NT2/D1 (cell line): ENCODE data around the gene TNS3.
A peak's percentile ranks its signal among the peaks of the same experiment; 100 is the strongest.

Experiments used
- DNase-seq: peaks from one replicate; pipeline ENCODE4 v3.0.0-alpha.2; 2011; ENCODE audit warnings: low read depth, low spot score
- H3K27me3 ChIP-seq: 2 replicates; pipeline ENCODE4 v1.6.0; 2011; ENCODE audit warnings: mild to moderate bottlenecking; ENCODE audit not compliant: insufficient read length, insufficient read depth
- H3K36me3 ChIP-seq: 2 replicates; pipeline ENCODE4 v1.6.1; 2011; ENCODE audit warnings: mild to moderate bottlenecking, low read length, mixed read lengths; ENCODE audit not compliant: insufficient read depth, insufficient read length
- H3K4me1 ChIP-seq: 2 replicates; pipeline ENCODE4 v1.5.1; 2011; ENCODE audit not compliant: insufficient read depth, insufficient read length
- H3K4me3 ChIP-seq: 2 replicates; pipeline ENCODE4 v1.5.1; 2011; ENCODE audit warnings: low read depth; ENCODE audit not compliant: insufficient read length
- H3K9ac ChIP-seq: 2 replicates; pipeline ENCODE4 v1.6.0; 2011; ENCODE audit warnings: low read depth; ENCODE audit not compliant: insufficient read length
- H3K9me3 ChIP-seq: 2 replicates; pipeline ENCODE4 v1.5.1; 2011; ENCODE audit warnings: mild to moderate bottlenecking, low read length; ENCODE audit not compliant: insufficient read depth
- SUZ12 ChIP-seq: IDR thresholded peaks from 2 replicates; pipeline ENCODE4 v1.6.1; 2011; ENCODE audit not compliant: insufficient read length, insufficient read depth; ENCODE audit errors: extremely low read depth
- YY1 ChIP-seq: IDR thresholded peaks from 2 replicates; pipeline ENCODE4 v1.6.1; 2011; ENCODE audit not compliant: insufficient read length, insufficient read depth
- ZNF274 ChIP-seq: IDR thresholded peaks from 2 replicates; pipeline ENCODE4 v1.6.1; 2011; ENCODE audit warnings: mild to moderate bottlenecking, low read depth, low read length

TNS3 gene

GRCh38 chr7:47335557-47336471, 246.1 kb downstream of the TNS3 start:
- H3K9ac ChIP-seq = no peak overlapping the region

GRCh38 chr7:47335071-47335470, 246.8 kb downstream of the TNS3 start:
- TF ChIP-seq ZNF274 (no peak), SUZ12 (no peak), YY1 (no peak)
- Histone ChIP-seq H3K4me3 (no peak overlapping the region), H3K9me3 (no peaks in the 10 kb centered on the region), H3K9ac (no peak overlapping the region), H3K4me1 (peaks cover 20% of the 10 kb centered on the region), H3K27me3 (no peaks in the 10 kb centered on the region), H3K36me3 (peaks cover 39% of the 10 kb centered on the region)
- DNase-seq = no peak

More at GRCh38 chr7:47335557-47336471, 246.1 kb downstream of the TNS3 start:
- no peak for DNase-seq
- Histone ChIP-seq H3K27me3 (no peaks in the 10 kb centered on the region), H3K4me1 (peaks cover 13% of the 10 kb centered on the region), H3K9me3 (no peaks in the 10 kb centered on the region), H3K36me3 (peaks cover 35% of the 10 kb centered on the region), H3K4me3 (no peak overlapping the region)
- TF ChIP-seq YY1 (no peak), SUZ12 (no peak), ZNF274 (no peak)

- no peak for TF ChIP-seq YY1
- TF ChIP-seq SUZ12 = no peak
- Histone ChIP-seq H3K36me3 (peaks cover 44% of the 10 kb centered on the region), H3K9ac (no peak overlapping the region)
These were observed 248.0 kb downstream of the TNS3 start for GRCh38 chr7:47333959-47334358.

GRCh38 chr7:47333554-47333887, 248.4 kb downstream of the TNS3 start:
- peaks cover 34% of the 10 kb centered on the region for H3K4me1 ChIP-seq
- no peaks in the 10 kb centered on the region for H3K9me3 ChIP-seq
- DNase-seq = no peak
- no peak overlapping the region for H3K9ac ChIP-seq
- no peak overlapping the region for H3K4me3 ChIP-seq
- H3K27me3 ChIP-seq = no peaks in the 10 kb centered on the region
- TF ChIP-seq YY1 (no peak), SUZ12 (no peak), ZNF274 (no peak)
- H3K36me3 ChIP-seq = peaks cover 43% of the 10 kb centered on the region

More at GRCh38 chr7:47333959-47334358, 248.0 kb downstream of the TNS3 start:
- H3K4me3 ChIP-seq = no peak overlapping the region
- peaks cover 30% of the 10 kb centered on the region for H3K4me1 ChIP-seq
- DNase-seq = no peak
- no peaks in the 10 kb centered on the region for H3K9me3 ChIP-seq
- H3K27me3 ChIP-seq = no peaks in the 10 kb centered on the region

DNA sequence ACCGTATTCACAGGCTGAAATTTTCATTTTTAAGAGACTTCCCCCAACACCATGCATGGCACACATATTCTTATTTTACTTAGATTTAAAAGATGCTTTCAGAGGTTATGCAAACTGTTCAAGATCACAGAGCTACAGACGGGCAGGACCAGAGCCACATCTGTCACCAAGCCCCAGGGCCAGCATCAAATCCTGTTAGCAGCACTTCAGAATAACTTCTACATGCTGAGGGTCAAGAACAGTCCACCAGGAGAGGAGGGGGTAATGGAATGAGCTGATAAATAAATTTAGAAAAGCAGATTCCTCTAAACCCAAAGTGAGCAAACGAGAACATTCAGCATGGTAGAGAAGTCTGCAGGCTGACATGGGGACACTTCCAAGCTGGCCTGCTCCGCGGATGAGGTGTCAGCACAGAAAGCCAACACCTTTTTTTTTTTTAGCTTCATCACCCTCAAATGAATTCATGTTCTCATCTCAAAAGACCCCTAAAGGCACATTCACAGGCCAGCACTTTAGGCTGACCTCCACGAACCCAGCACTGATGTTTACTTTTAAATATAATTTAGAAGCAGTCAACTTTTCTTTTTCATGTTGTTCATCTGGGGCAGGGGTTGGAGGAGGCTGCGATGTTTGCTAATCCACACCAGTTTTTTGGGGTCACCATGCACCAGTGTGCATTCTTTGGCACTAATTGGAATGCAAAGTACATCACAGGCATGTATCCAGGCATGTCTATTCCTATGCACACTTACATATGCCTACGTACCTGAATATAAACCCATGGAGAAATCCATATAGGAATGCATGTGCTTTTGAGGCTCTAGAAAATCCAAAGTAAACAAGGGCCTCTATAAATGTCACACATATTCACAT, 249.0 kb downstream of the TNS3 start:
- Histone ChIP-seq H3K36me3 (peaks cover 43% of the 10 kb centered on the region), H3K4me1 (peaks cover 35% of the 10 kb centered on the region)
- TF ChIP-seq YY1 = no peak
- no peak for TF ChIP-seq ZNF274
- no peak for TF ChIP-seq SUZ12

GRCh38 chr7:47332213-47332612, 249.7 kb downstream of the TNS3 start:
- DNase-seq = peak; percentile 68
- Histone ChIP-seq H3K36me3 (peaks cover 43% of the 10 kb centered on the region), H3K4me3 (no peak overlapping the region), H3K4me1 (peaks cover 35% of the 10 kb centered on the region), H3K9me3 (no peaks in the 10 kb centered on the region), H3K27me3 (no peaks in the 10 kb centered on the region), H3K9ac (no peak overlapping the region)
- TF ChIP-seq SUZ12 (no peak), ZNF274 (no peak), YY1 (no peak)

More for the DNA sequence above, 249.0 kb downstream of the TNS3 start:
- DNase-seq = no peak
- Histone ChIP-seq H3K4me3 (no peak overlapping the region), H3K27me3 (no peaks in the 10 kb centered on the region), H3K9ac (no peak overlapping the region), H3K9me3 (no peaks in the 10 kb centered on the region)

DNA sequence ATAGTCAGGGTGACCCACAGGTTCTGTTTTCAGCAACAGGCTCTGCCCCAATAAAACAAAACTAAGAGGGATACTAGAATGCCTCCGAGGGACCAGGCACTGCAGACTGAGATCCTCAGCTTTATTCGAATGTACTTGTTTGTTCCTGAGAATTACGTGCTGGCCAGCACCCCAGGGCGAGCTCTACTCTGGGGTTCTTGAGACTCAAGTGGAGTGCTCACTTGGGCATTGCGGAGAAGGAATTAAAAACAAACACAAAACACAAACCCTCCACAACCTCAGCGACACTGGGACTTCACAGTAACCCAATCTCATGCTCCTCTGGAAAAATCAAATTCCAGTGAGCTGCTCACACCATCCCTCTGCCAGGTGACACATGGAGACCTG, 250.7 kb downstream of the TNS3 start:
- no peak overlapping the region for H3K9ac ChIP-seq
- no peak for DNase-seq
- H3K27me3 ChIP-seq = no peaks in the 10 kb centered on the region
- H3K4me1 ChIP-seq = peaks cover 41% of the 10 kb centered on the region
- no peak overlapping the region for H3K4me3 ChIP-seq
- TF ChIP-seq ZNF274 = no peak
- no peak for TF ChIP-seq YY1
- no peak for TF ChIP-seq SUZ12
- H3K36me3 ChIP-seq = peaks cover 38% of the 10 kb centered on the region
- H3K9me3 ChIP-seq = no peaks in the 10 kb centered on the region
